Brain microvascular endothelial cell (primary cell): ENCODE results near the gene TM4SF20.

Source experiments
- DNase-seq: peaks from one replicate; pipeline ENCODE4 v3.0.0-alpha.2; 2020
- H3K27ac ChIP-seq: fragments of 250-450 bp; sonication (Bioruptor Pico); 2 replicates; pipeline ENCODE4 v1.5.1; 2020; ENCODE audit warnings: mild to moderate bottlenecking, moderate library complexity
- H3K27me3 ChIP-seq: fragments of 250-450 bp; sonication (Bioruptor Pico); replicated peaks from 2 replicates; pipeline ENCODE4 v1.5.1; 2020; ENCODE audit warnings: mild to moderate bottlenecking
- H3K36me3 ChIP-seq: fragments of 250-450 bp; sonication (Bioruptor Pico); replicated peaks from 2 replicates; pipeline ENCODE4 v1.5.1; 2020; ENCODE audit warnings: mild to moderate bottlenecking
- H3K4me3 ChIP-seq: 2 replicates; pipeline ENCODE4 v1.5.1; 2011; ENCODE audit warnings: low read depth, mild to moderate bottlenecking, control low read depth, low read length, moderate library complexity
- in situ Hi-C: cut with HindIII; loops from 2 replicates; pipeline ENCODE4 v1.10.0; 2017; ENCODE audit warnings: low sequenced_read_pairs, low pct_ligation_motif_present
- TF ChIP-seq, protein P1 (sequence below): IDR thresholded peaks from 2 replicates; pipeline ENCODE4 v1.5.1; 2011; ENCODE audit warnings: low read depth, mild to moderate bottlenecking, moderate library complexity, low read length, control low read depth, inconsistent platforms; ENCODE audit errors: missing control alignments

Gene TM4SF20

GRCh38 chr2:227374158-227374557, 4.9 kb downstream of the TM4SF20 start:
- Histone ChIP-seq H3K27ac (no peak overlapping the region), H3K4me3 (no peak overlapping the region), H3K27me3 (no peaks in the 10 kb centered on the region), H3K36me3 (no peaks in the 10 kb centered on the region)
- in situ Hi-C loops, result no loop called here
- TF ChIP-seq, protein P1, sequence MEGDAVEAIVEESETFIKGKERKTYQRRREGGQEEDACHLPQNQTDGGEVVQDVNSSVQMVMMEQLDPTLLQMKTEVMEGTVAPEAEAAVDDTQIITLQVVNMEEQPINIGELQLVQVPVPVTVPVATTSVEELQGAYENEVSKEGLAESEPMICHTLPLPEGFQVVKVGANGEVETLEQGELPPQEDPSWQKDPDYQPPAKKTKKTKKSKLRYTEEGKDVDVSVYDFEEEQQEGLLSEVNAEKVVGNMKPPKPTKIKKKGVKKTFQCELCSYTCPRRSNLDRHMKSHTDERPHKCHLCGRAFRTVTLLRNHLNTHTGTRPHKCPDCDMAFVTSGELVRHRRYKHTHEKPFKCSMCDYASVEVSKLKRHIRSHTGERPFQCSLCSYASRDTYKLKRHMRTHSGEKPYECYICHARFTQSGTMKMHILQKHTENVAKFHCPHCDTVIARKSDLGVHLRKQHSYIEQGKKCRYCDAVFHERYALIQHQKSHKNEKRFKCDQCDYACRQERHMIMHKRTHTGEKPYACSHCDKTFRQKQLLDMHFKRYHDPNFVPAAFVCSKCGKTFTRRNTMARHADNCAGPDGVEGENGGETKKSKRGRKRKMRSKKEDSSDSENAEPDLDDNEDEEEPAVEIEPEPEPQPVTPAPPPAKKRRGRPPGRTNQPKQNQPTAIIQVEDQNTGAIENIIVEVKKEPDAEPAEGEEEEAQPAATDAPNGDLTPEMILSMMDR, result no peak
- DNase-seq, result no peak

GRCh38 chr2:227373389-227373788, 5.7 kb downstream of the TM4SF20 start:
- H3K27ac ChIP-seq, result no peak overlapping the region
- TF ChIP-seq, protein P1, result no peak
- no peaks in the 10 kb centered on the region for H3K36me3 ChIP-seq
- in situ Hi-C loops, result no loop called here
- H3K27me3 ChIP-seq, result no peaks in the 10 kb centered on the region
- no peak overlapping the region for H3K4me3 ChIP-seq
- no peak for DNase-seq

GRCh38 chr2:227370791-227371312, 8.3 kb downstream of the TM4SF20 start:
- peak overlapping the region; percentile 58 for H3K27ac ChIP-seq
- H3K4me3 ChIP-seq, result no peak overlapping the region
- TF ChIP-seq, protein P1, result no peak
- peak; percentile 96 for DNase-seq
- in situ Hi-C loops, result no loop called here
- H3K36me3 ChIP-seq, result no peaks in the 10 kb centered on the region
- no peaks in the 10 kb centered on the region for H3K27me3 ChIP-seq

- no peak for DNase-seq
- Histone ChIP-seq H3K4me3 (no peak overlapping the region), H3K27me3 (no peaks in the 10 kb centered on the region), H3K27ac (peak overlapping the region; percentile 58), H3K36me3 (no peaks in the 10 kb centered on the region)
- TF ChIP-seq, protein P1, result no peak
- in situ Hi-C loops, result no loop called here
Measured at GRCh38 chr2:227370092-227370491, 9.0 kb downstream of the TM4SF20 start.

GRCh38 chr2:227368574-227368973, 10.5 kb downstream of the TM4SF20 start:
- no peaks in the 10 kb centered on the region for H3K36me3 ChIP-seq

More at GRCh38 chr2:227368574-227368973, 10.5 kb downstream of the TM4SF20 start:
- Histone ChIP-seq H3K27me3 (no peaks in the 10 kb centered on the region), H3K27ac (no peak overlapping the region), H3K4me3 (no peak overlapping the region)
- no peak for DNase-seq
- TF ChIP-seq, protein P1, result no peak
- in situ Hi-C loops, result no loop called here
